Fibroblast of peridontal ligament (primary cell): ENCODE data around the gene MLST8.

Source experiments
- DNase-seq: peaks from one replicate; pipeline ENCODE4 v3.0.0-alpha.2; 2010; ENCODE audit errors: extremely low read depth

The MLST8 gene

GRCh38 chr16:2208772-2209171 is 3.5 kb downstream of the MLST8 start:
- no peak for DNase-seq

GRCh38 chr16:2209258-2210008 is 4.2 kb downstream of the MLST8 start:
- DNase-seq: no peak

- DNase-seq: no peak
These were observed 4.7 kb downstream of the MLST8 start for GRCh38 chr16:2210009-2210332.

GRCh38 chr16:2210386-2211365 is 5.4 kb downstream of the MLST8 start, which contains the start of gene BRICD5:
TSS of gene BRICD5 (minus strand) at chr16:2210863. CDS start at chr16:2210833, 30 bp downstream.
- no peak for DNase-seq

GRCh38 chr16:2211923-2212347 is 6.7 kb downstream of the MLST8 start:
- DNase-seq: no peak

- DNase-seq: no peak
These were observed 7.4 kb downstream of the MLST8 start for GRCh38 chr16:2212362-2213324.

- no peak for DNase-seq
These were observed 8.8 kb downstream of the MLST8 start for GRCh38 chr16:2213817-2214718.

- no peak for DNase-seq
These were observed 9.4 kb downstream of the MLST8 start, which contains the start of gene PGP for GRCh38 chr16:2214719-2214968. TSS of gene PGP (minus strand) at chr16:2214840. CDS start at chr16:2214777, 63 bp downstream.

- DNase-seq: no peak
These were observed 11.1 kb downstream of the MLST8 start for GRCh38 chr16:2216330-2216729.

GRCh38 chr16:2223221-2223941 is 18.1 kb downstream of the MLST8 start, which contains the start of gene E4F1:
TSS of gene E4F1 (plus strand) at chr16:2223591. CDS start at chr16:2223614, 23 bp downstream.
- peak; percentile 98 for DNase-seq

- DNase-seq: peak; percentile 44
These were observed 18.8 kb downstream of the MLST8 start for GRCh38 chr16:2223942-2224486.

- DNase-seq: no peak
These were observed 21.1 kb downstream of the MLST8 start for GRCh38 chr16:2226245-2226793.

GRCh38 chr16:2226918-2227317 is 21.7 kb downstream of the MLST8 start:
- DNase-seq: no peak

- DNase-seq: no peak
These were observed 23.0 kb downstream of the MLST8 start for GRCh38 chr16:2228161-2228824.

GRCh38 chr16:2229091-2229490 is 23.8 kb downstream of the MLST8 start:
- DNase-seq: no peak

GRCh38 chr16:2229632-2230250 is 24.5 kb downstream of the MLST8 start:
- no peak for DNase-seq

GRCh38 chr16:2230376-2230775 is 25.1 kb downstream of the MLST8 start:
- DNase-seq: no peak
